HG02571 (cell line): ENCODE results near the gene FARP1.

Source experiments
- ATAC-seq: cut with Tn5 transposase; IDR thresholded peaks from one replicate; pipeline ENCODE4 v1.9.1; 2021; ENCODE audit warnings: mild to moderate bottlenecking, moderate library complexity; ENCODE audit not compliant: unreplicated experiment

Gene FARP1

DNA sequence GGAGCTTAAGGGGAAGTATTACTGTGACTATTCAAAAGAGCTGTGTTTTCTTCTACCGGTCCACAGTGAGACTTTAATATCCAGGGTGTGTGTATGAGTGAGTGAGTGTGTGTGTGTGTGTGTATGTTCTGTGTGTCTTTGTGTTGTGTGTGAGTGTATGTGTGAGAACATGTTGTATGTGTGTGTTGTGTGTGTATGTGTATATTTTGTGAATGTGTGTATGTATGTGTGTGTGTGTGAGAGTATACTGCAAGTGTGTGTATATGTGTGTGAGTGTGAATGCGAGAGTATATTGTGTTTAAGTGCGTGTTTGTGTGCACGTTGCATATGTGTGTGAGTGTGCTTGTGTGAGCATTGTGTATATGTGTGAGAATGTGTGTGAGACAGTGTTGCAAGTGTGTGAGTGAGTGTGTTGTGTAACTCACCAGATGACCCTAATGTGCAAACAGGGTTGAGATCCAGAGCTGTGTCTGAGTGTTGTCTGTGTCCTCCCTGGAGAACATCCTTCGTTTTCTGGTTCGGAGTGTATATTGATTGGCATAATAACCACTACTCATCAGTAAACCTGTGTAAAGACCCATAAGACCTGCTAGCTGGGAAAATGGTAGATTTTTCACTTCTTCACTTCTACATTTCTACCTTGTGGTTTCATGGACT, 135.3 kb downstream of the FARP1 start:
- ATAC-seq, result no peak

DNA sequence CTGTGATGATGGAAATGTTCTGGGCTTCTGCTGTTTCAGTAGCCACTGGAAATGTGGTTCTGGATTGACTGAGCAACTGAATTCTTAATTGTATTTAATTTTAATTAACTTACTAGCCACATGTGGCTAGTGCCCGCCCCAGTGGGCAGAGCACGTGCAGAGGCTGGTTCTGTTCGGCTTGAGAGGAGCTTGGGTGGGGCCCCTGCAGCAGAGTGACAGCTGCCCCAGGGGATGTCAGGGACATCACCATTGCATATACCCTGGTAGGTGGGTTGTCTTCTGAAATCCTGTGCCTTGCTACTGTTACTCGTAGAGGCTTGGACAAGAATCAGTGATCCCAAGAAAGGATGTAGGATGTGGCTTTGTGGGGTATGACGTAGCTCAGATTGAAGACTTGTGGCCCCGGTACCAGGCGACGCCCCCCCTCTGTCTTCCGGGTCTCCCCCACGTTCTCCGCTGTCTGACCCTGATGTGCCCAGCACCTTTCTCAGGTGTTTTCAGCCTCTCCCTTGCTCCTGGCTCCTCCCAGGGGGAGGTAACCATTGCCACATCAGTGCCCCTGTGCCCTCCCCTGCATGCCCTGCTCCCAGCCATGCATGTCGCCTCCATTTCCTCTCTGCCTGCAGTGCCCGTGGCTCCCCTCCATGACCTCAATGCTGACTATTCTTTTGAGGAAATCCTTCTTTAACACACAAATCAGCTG, 136.7 kb downstream of the FARP1 start:
- no peak for ATAC-seq

DNA sequence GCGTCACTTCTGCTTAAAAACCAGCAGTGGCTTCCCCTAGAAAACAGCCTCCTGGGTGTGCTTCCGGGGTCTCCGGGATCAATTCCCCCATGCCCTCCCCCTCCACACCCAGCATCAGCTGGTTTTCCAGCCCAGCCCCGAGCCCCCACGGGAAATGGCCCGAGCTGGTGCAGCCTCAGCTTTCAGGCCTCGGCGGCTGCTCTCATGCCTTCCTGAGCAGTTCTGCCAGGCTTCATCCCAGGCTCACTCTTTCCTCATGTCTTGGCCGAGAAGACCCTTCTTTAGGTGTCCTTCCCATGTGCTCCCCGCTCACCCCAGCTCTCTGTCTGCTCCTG, 137.2 kb downstream of the FARP1 start:
- no peak for ATAC-seq

DNA sequence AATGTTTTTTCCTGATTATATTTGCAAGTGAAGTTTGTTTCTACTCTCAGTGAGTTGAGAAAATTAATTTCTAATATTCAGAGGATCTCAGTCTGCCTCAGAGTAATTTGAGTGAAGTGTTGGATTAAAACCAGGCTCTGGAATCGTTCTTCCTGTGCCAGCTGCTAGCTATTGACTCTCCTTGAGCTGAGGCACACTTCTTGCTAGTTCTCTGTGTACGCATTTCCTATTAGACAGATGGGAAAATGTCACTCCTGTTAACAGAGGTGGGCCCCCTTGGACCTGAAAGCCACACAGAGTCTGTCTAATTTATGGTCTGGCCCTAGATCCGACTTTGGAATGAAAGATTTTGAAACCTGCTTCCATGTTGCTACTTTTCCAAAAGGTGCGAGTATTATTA, 141.8 kb downstream of the FARP1 start:
- no peak for ATAC-seq

DNA sequence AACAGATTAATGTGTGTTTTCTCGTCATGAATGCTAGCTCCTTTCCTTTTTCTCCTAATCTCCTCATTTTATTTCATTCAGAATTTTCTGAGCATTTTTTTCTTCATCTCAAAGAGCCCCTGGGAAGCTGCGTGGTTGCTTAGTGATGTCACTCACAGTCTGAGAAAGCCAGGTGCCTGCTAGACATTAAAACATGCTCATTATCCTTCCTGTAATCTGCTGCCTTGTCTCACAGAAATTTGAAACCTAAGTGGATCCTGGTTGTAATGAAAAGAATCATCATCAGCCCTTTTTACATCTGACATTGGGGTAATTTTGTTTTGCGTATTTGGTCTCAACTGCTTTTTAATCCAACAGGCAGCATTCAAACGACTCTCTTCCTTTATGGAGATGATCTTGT, 142.4 kb downstream of the FARP1 start:
- no peak for ATAC-seq

DNA sequence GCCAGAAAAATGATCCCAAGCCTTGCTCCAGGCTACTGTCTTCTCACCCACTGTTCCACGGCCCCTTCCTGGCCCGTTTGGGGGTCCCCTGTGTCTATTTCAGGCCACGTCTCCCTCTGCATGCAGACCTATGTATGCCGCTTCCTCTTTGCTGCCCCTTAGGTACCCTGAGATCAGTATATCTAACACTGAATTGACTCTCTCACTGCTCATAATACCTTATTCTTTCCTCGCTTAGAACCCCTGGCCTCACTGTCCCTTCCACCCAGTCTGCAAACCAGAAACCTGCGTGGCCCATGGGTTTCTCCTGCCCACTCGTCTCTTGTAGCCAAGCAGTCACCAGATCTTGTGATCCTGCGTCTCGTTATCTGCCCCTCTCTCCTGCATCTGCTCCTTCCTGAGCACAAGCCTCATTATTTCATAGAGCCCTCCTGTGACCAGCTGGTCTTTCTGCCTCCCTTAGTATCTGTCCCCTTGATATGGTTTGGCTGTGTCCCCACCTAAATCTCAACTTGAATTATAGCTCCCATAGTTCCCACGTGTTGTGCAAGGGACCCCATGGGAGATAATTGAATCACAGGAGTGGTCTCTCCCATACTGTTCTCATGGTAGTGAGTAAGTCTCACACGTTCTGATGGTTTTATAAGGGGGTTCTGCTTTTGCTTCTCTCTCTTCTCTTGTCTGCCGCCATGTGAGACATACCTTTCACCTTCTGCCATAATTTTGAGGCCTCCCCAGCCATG, 143.1 kb downstream of the FARP1 start:
- ATAC-seq, result no peak

DNA sequence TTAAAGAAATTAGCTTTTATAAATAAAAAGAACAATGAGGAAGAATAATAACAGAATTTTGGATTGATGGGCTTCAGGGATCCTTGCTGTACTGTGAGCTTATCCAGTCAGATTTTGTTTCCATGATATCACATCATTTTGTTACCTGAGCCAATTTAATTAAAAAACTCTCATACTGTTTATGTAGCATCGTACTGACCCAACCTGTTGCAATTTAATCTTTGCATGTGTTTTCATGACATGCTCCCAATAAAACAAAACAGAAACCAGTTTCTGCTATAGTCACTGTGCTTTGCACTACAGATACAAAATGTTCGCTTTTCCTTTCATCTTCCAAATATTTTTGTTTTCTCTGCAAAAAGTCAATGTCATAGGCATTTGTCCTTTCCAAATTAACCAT, 143.9 kb downstream of the FARP1 start:
- no peak for ATAC-seq

DNA sequence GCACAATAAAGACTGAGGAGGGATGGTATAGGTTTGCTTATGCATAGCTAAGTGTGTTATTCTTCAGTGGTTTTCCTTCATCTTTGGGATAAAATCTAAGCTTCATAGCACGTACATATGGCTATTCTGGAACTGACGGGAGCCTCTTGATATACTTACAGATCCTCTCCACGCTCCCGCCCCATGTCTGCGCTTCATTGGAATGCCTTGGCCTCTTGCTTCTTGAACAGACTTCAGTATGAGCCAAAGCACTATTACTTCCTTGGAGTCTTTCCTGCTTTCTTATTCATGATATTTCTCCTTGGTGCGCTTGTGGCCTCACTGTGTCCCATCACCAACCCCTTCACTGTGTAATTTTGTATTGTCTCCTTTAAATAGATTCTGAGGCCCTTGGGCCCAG, 145.3 kb downstream of the FARP1 start:
- ATAC-seq, result no peak

DNA sequence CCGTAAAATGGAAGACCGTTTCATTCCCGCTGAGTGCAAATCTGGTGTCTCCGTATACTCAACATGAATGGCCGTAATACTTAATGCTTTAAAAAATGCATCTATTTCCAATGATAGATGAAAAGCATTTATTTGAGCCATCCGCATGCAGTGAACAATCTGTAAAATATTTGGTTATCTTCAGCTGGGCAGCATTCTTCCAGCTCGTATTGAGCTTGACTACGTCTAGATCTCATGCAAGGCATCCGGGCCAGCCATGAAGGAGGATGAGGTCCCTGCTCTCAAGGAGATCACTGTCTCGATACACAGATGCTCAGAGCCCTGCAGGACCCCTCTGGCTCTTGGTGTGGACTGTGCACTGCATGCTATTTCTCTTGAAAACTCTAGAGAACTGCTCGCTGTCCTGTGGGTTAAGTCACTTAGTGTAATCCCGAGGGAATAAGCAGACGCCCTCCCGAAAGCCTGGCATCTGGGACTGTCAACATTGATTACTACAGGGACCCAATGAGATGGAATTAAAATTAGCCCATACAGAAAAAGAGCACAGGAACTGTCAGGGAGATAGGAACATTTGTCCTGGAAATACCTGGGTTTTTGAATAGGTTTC, 146.5 kb downstream of the FARP1 start:
- ATAC-seq, result no peak

DNA sequence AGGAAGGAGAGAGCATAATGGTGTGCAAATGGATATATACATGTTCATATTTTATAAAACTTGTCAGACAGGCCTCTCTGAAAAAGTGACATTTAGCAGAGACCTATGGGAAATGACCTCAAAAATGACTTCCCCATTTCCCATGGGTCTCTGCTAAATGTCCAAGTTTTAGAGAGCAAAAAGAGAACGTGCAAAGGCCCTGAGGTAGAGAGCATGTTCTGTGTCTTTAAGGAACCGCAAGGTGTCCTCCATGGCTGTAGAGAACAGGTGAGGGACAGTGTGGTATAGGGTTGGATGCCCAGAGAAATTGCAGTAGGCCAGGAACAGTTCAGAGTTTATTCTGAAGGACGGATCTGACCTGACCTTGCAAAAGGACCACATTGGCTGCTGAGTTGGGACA, 147.4 kb downstream of the FARP1 start:
- no peak for ATAC-seq

DNA sequence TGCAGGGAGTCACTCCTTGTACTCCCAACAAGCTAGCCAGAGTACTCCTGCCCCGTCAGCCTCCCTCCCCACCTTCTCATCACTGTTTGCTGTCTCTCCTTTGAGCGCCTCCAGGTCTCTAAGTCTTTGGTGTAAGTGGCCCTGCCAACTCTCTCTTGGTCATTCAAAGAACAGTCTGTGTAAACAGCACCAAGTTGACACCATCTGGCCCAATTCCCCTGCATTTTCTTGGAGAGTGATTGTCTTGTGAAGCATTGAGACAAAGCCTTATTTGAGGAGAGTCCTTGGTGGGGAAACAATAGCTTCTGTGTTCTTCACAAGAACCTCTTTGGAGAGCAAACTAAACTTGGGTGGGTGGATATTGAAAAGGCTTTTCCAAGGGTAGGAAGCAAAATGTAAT, 148.8 kb downstream of the FARP1 start:
- no peak for ATAC-seq

DNA sequence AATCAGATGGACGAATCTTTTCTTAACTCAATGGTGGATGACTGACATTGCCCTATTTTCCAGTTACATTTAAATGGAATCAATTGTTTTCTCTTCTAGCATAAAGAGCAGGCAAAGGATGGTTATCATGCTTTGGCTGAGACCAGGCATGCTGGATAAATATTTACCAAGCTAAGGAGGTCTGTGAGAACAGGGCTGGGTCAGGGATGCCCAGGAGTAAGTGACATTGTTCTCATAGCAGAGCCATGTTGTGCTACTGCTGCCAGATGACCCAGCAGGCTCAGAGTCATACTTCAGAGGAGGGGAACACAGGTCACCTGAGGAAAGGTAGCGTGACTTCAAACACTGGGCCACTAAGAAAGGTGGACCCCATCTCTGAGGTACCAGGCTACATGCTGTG, 150.2 kb downstream of the FARP1 start:
- no peak for ATAC-seq

DNA sequence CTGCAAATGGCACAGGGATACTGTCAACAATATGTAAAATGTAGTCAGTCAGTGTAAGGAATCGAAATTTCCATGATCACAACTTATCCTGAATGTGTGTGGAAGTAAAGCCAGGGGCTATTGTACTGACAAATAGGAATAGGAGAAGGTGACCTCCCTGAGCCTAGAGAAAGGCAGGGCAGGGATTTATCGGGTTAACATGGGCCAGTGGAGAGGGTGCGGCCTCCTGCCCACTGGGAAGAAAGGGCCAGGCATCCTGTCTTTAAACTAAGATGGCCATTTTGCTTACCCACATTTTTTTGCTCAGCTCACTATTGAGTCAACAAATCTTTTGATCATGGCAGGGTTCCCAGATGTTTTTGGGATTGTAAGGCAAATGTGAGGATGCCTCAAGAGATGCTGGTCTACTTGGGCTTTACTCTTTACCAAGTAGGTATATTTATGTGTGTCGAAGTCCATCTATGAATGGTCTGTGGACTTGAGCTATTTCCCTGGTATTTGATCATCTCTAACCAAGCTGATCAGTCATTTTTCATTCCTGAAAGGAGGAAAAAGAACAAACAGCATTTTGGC, 150.8 kb downstream of the FARP1 start:
- no peak for ATAC-seq

DNA sequence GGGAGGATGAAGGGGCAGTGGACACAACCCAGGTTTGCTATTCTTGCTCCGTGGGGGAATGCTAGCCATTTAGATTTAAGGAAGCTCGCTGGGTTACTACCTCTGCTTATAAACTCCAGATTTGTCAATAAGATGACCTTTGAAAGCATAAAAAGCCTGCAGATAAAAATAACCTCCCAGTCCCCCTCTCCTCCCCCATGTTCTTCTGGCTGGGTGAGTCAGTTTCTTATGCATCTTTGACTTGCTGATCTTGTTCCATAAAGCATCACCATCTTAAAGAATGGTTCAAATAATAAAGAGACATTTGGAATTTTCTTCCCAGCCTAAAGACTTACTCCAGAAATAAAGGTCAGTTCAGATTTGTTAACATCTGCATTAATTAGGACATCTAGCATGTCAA, 152.5 kb downstream of the FARP1 start:
- ATAC-seq, result no peak

DNA sequence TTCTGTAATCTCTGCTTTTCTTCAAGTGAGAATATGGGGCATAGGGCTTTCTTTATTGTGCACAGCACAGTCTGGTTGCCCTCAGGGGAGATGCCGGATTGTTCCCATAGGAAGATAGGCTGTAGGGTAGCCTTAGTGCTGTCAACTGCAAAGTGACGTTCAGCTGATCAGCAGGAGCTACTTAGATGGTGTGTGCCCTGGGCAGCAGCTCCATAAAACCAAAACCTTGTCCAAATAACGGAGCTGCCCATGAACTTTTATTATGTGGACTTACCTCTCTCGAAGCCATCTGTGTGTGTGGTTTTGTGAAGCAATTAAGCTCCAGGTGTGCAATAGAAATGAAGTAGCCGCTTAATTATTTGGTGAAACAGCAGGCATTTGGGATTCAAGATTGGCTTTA, 154.2 kb downstream of the FARP1 start:
- ATAC-seq, result no peak

DNA sequence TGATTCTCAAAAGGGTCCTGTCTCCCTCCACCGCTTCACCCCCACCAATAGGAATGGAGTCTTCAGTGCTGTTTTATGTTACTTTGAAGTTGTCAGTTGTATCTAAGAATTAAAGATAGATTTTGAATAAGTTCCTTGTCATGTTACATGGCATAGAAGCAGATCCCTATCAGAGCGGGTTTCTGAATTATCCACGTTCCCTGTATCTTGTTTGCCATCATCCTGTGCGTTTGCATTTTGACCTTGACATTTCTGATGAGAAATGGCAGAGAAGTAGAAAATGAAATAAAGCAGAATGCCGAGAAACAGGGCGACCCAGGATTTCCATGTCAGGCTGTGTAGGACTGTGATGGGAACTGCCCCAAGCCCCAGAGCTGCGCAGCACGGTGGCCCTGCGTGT, 154.9 kb downstream of the FARP1 start:
- no peak for ATAC-seq

DNA sequence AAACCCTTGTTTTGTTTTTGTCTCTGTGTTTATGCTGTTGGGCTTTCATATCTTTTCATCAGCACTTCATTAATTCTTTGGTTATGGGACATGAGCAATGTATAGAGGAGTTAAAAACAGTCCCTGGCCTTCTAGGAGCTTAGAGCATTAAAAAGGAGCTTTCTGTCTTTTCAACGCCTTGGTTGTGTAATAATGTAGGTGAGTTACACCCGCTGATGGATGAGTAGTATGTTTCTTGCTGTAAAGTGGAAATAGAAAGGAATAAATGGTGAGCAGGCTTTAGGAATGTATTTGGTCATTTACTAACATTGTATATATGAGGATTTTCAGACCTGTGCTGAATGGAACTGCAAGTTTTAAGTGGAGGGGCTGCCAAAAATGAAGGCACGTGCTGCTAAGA, 155.7 kb downstream of the FARP1 start:
- ATAC-seq, result no peak

DNA sequence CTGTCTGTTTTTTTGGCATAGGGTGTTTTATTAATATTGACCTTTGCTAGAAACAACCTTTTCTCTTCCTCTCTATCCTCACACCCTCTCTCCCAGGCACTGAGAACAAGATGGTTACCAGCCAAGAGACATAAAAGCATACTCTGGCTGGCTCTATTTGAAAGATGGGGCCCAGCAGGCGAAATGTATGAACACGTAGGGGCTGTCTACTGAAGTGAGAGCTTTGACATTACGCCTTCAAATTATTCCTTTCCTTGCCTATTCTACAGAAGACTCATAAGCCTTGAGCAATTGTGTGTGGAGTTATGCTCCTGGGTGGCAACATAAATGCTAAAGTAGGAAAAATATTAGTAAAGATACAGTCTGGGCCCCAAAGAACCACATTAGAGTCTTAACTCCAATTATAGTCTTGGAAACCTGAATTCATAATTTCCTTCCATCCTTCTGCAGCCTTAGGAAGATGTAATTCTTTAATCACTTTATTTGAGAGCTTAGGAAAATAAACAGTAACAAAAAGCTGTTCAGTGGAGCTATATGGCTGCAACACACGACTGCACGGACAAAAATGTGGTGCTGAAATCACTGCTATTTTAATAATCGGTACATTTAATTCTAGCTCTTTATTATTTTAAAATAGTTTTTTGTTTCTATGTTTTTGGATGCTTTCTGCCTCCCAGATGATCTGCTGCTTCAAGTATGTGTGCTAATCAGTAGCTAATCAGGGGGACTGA, 156.5 kb downstream of the FARP1 start:
- no peak for ATAC-seq

DNA sequence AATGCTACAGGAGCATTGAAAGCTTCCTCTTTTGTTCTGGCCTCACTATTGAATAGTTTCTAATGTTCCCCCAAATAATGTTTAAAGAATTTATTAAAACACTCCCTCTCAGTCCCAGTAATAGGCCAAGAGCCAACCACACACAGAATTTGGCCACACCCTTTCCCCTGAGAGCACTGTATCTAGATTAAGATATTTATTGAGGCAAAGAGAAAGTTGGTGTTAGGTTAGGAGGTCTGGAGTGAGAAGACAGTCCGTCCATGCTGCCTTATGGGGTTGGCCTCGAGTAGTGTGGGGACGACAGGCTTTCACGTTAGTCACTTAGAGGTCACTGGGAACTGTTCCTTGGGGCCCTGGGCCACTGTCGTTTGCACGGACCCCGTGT, 157.1 kb downstream of the FARP1 start:
- no peak for ATAC-seq

DNA sequence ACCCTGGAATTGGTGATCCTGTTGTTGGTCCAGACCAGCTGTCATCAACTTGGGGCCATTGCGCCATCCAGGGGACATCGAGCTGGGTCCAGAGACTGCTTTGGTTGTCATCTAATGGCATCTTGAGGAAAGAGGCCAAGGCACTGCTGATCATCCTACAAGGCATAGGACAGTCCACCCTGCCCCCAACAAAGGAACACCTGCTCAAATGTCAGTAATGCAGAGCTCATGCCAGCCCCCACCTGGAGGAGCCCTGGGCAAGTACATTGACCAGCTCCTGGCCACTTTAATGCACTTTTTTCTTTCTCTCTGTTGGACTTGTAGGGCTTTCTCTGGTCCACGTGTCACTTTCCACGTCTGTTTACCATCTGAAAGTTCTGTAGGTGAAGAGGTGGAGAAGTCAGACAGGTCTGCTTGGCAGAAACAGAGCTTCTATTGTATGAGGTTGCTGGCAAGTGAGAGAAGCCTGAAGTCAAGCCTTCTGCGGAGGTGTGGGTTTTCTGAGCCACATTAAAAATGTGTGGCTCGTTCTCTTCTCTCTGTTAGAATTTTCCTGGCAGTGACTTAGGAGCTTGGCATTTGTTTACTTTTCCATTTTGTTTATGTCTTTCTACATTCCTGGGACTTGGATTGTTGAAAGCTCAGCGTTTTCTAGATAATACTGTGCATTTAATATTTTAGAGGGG, 158.2 kb downstream of the FARP1 start:
- ATAC-seq, result no peak
